Caco-2 (cell line): ENCODE data around the gene BRD4. TPM values are rescaled to one million over a fixed set of nuclear protein-coding genes. Genes with fewer than 3 reads are reported as not detected.

Source experiments
- BruUV-seq: library from RNA; stranded (reverse); fragments of 400-500 nt; replicated peaks from 2 replicates; lab custom pipeline; 2021; lab: Mats Ljungman, UMichigan
- CTCF ChIA-PET: fragments of 300-600 bp; sonication (Branson Sonifier 250); formaldehyde crosslinking; loops from one replicate; lab custom pipeline; 2022; ENCODE audit warnings: antibody characterized with exemption; lab: Charles Lee
- POLR2A ChIA-PET: fragments of 300-600 bp; sonication (Branson Sonifier 250); formaldehyde crosslinking; loops from one replicate; lab custom pipeline; 2022; ENCODE audit warnings: antibody characterized with exemption; lab: Charles Lee
- DNase-seq, 2 experiments: peaks; one replicate each; pipeline versions ENCODE4 v3.0.0 to v3.0.0-alpha.2; 2020 to 2022
- H3K27me3 ChIP-seq: replicated peaks from 2 replicates; pipeline ENCODE4 v1.6.0; 2011; ENCODE audit warnings: low read length; ENCODE audit not compliant: control insufficient read depth, insufficient read depth
- H3K36me3 ChIP-seq: 2 replicates; pipeline ENCODE4 v1.5.1; 2011; ENCODE audit warnings: low read length; ENCODE audit not compliant: control insufficient read depth, insufficient read depth
- H3K4me1 ChIP-seq: fragments of 250-450 bp; sonication (Bioruptor Pico); 2 replicates; pipeline ENCODE4 v1.5.1; 2020; ENCODE audit warnings: mild to moderate bottlenecking
- H3K4me3 ChIP-seq: 2 replicates; pipeline ENCODE4 v1.5.1; 2011; ENCODE audit warnings: low read depth, mild to moderate bottlenecking, control low read depth, low read length
- H3K9me3 ChIP-seq: fragments of 250-450 bp; sonication (Bioruptor Pico); 2 replicates; pipeline ENCODE4 v1.5.1; 2020; ENCODE audit warnings: mild to moderate bottlenecking, moderate library complexity
- H3K27ac Mint-ChIP-seq: one replicate; pipeline ENCODE4 v1.8.0; 2022; ENCODE audit warnings: mixed read lengths; ENCODE audit not compliant: unreplicated experiment
- H3K27me3 Mint-ChIP-seq: one replicate; pipeline ENCODE4 v1.8.0; 2022; ENCODE audit warnings: mixed read lengths; ENCODE audit not compliant: insufficient read depth, unreplicated experiment
- H3K36me3 Mint-ChIP-seq: one replicate; pipeline ENCODE4 v1.8.0; 2022; ENCODE audit warnings: mild to moderate bottlenecking, mixed read lengths; ENCODE audit not compliant: insufficient read depth, unreplicated experiment
- H3K4me1 Mint-ChIP-seq: one replicate; pipeline ENCODE4 v1.8.0; 2022; ENCODE audit warnings: low read depth, mixed read lengths; ENCODE audit not compliant: unreplicated experiment
- H3K4me3 Mint-ChIP-seq: one replicate; pipeline ENCODE4 v1.8.0; 2022; ENCODE audit warnings: mild to moderate bottlenecking, moderate library complexity, mixed read lengths; ENCODE audit not compliant: unreplicated experiment
- H3K9me3 Mint-ChIP-seq: one replicate; pipeline ENCODE4 v1.8.0; 2022; ENCODE audit warnings: mixed read lengths; ENCODE audit not compliant: unreplicated experiment
- intact Hi-C: fragments of 100-400 bp; cut with micrococcal nuclease; formaldehyde crosslinking; loops from one replicate; pipeline ENCODE4 v1.10.0; 2022; ENCODE audit not compliant: unreplicated experiment
- total RNA-seq: library from RNA; stranded (reverse); gene quantifications from 2 replicates; pipeline ENCODE4 v1.2.3, GENCODE V29; 2022
- TF ChIP-seq, protein P1 (sequence below), 2 experiments: fragments of 200-600 bp in 1 of 2; IDR thresholded peaks; 1 replicate in 1 of 2; 2 replicates in 1 of 2; pipeline versions ENCODE4 v1.5.1 to v1.8.0; 2011 to 2022; ENCODE audit warnings: antibody characterized with exemption in 1 of 2, control low read depth in 1 of 2, inconsistent platforms in 1 of 2, low read depth in 1 of 2, low read length in 1 of 2, mild to moderate bottlenecking in 1 of 2, moderate library complexity in 1 of 2; ENCODE audit not compliant: insufficient read depth in 1 of 2, severe bottlenecking in 1 of 2, unreplicated experiment in 1 of 2

BRD4 gene
- total RNA-seq, 1 experiment from 2014 or later = 170 TPM

DNA sequence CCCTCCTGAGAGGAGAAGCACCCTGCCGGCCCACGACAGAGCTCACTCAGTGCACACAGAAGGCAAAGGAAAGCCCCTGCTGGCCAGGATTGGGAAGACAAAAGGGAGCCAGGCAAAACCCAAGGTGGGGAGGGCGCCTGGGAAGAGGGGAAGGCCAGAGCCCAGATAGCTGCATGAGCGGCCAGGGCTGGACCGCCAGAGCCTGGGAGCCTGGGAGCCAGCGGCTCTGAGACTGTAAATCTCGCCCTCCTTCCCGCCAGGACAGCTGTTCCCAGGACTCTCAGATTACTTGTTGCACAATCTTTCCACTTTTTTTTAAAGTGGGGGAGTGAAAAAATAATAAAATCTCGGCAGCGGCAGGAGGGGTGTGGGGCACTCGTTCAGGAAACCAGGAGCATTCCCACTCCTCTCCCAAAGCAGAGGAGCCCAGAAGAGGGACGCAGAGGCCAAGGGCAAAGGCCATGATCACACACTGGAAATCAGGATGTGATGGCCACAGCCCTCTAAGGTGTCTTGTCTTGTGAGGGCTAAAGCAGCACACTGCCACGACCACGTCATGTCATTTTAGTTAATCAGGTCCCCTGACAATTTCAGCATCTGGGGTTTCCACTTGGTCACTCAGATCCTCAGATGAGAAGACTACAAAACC lies 80.5 kb downstream of the BRD4 start:
- intact Hi-C loops = no loop called here
- CTCF ChIA-PET = interaction anchor here (0.6 to 2.3 kb wide), 8 partner anchors 8 to 321 kb away, joined by 3 to 11 read pairs (median 4); no protein-coding TSS in a partner anchor
- Mint-ChIP-seq H3K36me3 (peaks cover 93% of the 10 kb centered on the region), H3K27ac (no peak overlapping the region), H3K4me1 (peaks cover 19% of the 10 kb centered on the region), H3K27me3 (no peaks in the 10 kb centered on the region), H3K4me3 (no peak overlapping the region), H3K9me3 (no peaks in the 10 kb centered on the region)
- POLR2A ChIA-PET = no interaction called here
- H3K27me3 ChIP-seq = no peaks in the 10 kb centered on the region
- no peak overlapping the region for H3K4me3 ChIP-seq
- peaks cover 16% of the 10 kb centered on the region for H3K36me3 ChIP-seq
- no TSS peak for BruUV-seq
- no peaks in the 10 kb centered on the region for H3K9me3 ChIP-seq
- H3K4me1 ChIP-seq = peaks cover 27% of the 10 kb centered on the region
- TF ChIP-seq, protein P1, sequence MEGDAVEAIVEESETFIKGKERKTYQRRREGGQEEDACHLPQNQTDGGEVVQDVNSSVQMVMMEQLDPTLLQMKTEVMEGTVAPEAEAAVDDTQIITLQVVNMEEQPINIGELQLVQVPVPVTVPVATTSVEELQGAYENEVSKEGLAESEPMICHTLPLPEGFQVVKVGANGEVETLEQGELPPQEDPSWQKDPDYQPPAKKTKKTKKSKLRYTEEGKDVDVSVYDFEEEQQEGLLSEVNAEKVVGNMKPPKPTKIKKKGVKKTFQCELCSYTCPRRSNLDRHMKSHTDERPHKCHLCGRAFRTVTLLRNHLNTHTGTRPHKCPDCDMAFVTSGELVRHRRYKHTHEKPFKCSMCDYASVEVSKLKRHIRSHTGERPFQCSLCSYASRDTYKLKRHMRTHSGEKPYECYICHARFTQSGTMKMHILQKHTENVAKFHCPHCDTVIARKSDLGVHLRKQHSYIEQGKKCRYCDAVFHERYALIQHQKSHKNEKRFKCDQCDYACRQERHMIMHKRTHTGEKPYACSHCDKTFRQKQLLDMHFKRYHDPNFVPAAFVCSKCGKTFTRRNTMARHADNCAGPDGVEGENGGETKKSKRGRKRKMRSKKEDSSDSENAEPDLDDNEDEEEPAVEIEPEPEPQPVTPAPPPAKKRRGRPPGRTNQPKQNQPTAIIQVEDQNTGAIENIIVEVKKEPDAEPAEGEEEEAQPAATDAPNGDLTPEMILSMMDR (IDR thresholded peaks at IDR 0.05; ENCODE audit: insufficient read depth in 1 of 2, low read depth in 1 of 2, low read length in 1 of 2, severe bottlenecking in 1 of 2, unreplicated experiment in 1 of 2) = peak; percentile 43 to 49
- DNase-seq = peak; percentile 53 to 60

GRCh38 chr19:15251010-15251748 lies 81.2 kb downstream of the BRD4 start:
- Mint-ChIP-seq H3K9me3 (no peaks in the 10 kb centered on the region), H3K4me3 (no peak overlapping the region), H3K27ac (no peak overlapping the region), H3K36me3 (peaks cover 92% of the 10 kb centered on the region), H3K4me1 (peaks cover 19% of the 10 kb centered on the region), H3K27me3 (no peaks in the 10 kb centered on the region)
- intact Hi-C loops = no loop called here
- Histone ChIP-seq H3K27me3 (no peaks in the 10 kb centered on the region), H3K4me1 (peaks cover 27% of the 10 kb centered on the region), H3K4me3 (no peak overlapping the region), H3K9me3 (no peaks in the 10 kb centered on the region), H3K36me3 (peaks cover 19% of the 10 kb centered on the region)
- no TSS peak for BruUV-seq
- ChIA-PET CTCF (interaction anchor here (0.6 to 2.3 kb wide), 9 partner anchors 9 to 322 kb away, joined by 3 to 11 read pairs (median 4); no protein-coding TSS in a partner anchor), POLR2A (interaction anchor here (0.6 kb wide), 1 partner anchor 262 kb away, joined by 3 read pairs; no protein-coding TSS in a partner anchor)
- DNase-seq = no peak
- TF ChIP-seq, protein P1 (IDR thresholded peaks at IDR 0.05; ENCODE audit: insufficient read depth in 1 of 2, low read depth in 1 of 2, low read length in 1 of 2, severe bottlenecking in 1 of 2, unreplicated experiment in 1 of 2) = no peak

DNA sequence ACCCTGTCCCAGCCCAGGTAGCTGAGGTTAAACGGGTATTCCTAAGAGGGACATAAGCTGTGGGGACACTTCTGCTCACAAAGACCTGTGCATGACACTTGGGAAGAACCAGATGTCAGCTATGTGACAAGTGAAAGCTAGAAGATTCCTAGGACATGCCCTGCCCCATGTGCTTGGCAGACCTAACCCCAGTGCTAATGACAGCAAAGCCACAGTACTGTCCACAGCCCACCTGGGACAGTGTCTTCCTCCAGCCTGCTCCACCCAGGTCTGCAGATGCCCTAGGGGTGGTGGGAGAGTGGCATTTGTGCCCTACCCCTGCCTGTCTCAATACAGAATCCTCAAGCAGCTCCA lies 81.7 kb downstream of the BRD4 start:
- ChIA-PET CTCF (interaction anchor here (0.6 to 2.3 kb wide), 4 partner anchors 16 to 159 kb away, joined by 3 to 11 read pairs (median 4); no protein-coding TSS in a partner anchor), POLR2A (no interaction called here)
- no peak overlapping the region for H3K4me3 ChIP-seq
- peaks cover 27% of the 10 kb centered on the region for H3K4me1 ChIP-seq
- no TSS peak for BruUV-seq
- intact Hi-C loops = no loop called here
- H3K36me3 Mint-ChIP-seq = peaks cover 92% of the 10 kb centered on the region
- no peaks in the 10 kb centered on the region for H3K9me3 Mint-ChIP-seq
- no peak overlapping the region for H3K4me3 Mint-ChIP-seq
- no peak overlapping the region for H3K27ac Mint-ChIP-seq
- H3K27me3 ChIP-seq = no peaks in the 10 kb centered on the region
- peaks cover 19% of the 10 kb centered on the region for H3K36me3 ChIP-seq
- H3K27me3 Mint-ChIP-seq = no peaks in the 10 kb centered on the region
- H3K9me3 ChIP-seq = no peaks in the 10 kb centered on the region
- H3K4me1 Mint-ChIP-seq = peaks cover 19% of the 10 kb centered on the region
- TF ChIP-seq, protein P1 (IDR thresholded peaks at IDR 0.05; ENCODE audit: insufficient read depth in 1 of 2, low read depth in 1 of 2, low read length in 1 of 2, severe bottlenecking in 1 of 2, unreplicated experiment in 1 of 2) = no peak
- DNase-seq = no peak
